Measurements from ENCODE around the gene PDS5A. TPM values are rescaled to one million over a fixed set of nuclear protein-coding genes. Genes with fewer than 3 reads are reported as not detected.

PDS5A gene
- total and polyA plus RNA-seq, 2 of the 13 experiments (the other 11 are each of a cell fraction or from before 2014, with no cell fraction given): 31.8 to 57.0 TPM

GRCh38 chr4:39977489-39978377 is at the start of gene PDS5A (continued):
- TF ChIP-seq ZNF10 (CRISPR knock-in tag; IDR thresholded peaks at IDR 0.05; ENCODE audit: borderline replicate concordance, low read depth): no peak
- TF ChIP-seq ZSCAN20 (CRISPR knock-in tag; IDR thresholded peaks at IDR 0.05; ENCODE audit: borderline replicate concordance): peak; percentile 78; the same call in 1 of the 2 replicates
- TF ChIP-seq FOXC1 (CRISPR knock-in tag; IDR thresholded peaks at IDR 0.05; ENCODE audit: borderline replicate concordance): peak; percentile 84
- TF ChIP-seq SMAD9 (CRISPR knock-in tag; IDR thresholded peaks at IDR 0.05): no peak
- TF ChIP-seq CBX2 (IDR thresholded peaks at IDR 0.05; ENCODE audit: low read depth, low read length): no peak
- TF ChIP-seq CBX2 (CRISPR knock-in tag; IDR thresholded peaks at IDR 0.05; ENCODE audit: low read depth): peak; percentile 87; the same call in 1 of the 2 replicates
- no peak for TF ChIP-seq SNAPC4 (CRISPR knock-in tag; IDR thresholded peaks at IDR 0.05)
- peak; percentile 72; the same call in 1 of the 2 replicates for TF ChIP-seq ZNF33B (CRISPR knock-in tag; IDR thresholded peaks at IDR 0.05)
- TF ChIP-seq ZNF816 (CRISPR knock-in tag; IDR thresholded peaks at IDR 0.05; ENCODE audit: borderline replicate concordance): no peak
- no peak for TF ChIP-seq CREBL2 (CRISPR knock-in tag; IDR thresholded peaks at IDR 0.05; ENCODE audit: borderline replicate concordance)
- TF ChIP-seq ZGPAT (CRISPR knock-in tag; IDR thresholded peaks at IDR 0.05): peak; percentile 81
- TF ChIP-seq MXD3 (CRISPR knock-in tag; IDR thresholded peaks at IDR 0.05): peak; percentile 95
- TF ChIP-seq ZNF256 (CRISPR knock-in tag; conservative IDR thresholded peaks at IDR 0.05): 0 out of 2 replicates have a peak, but pooled peaks have one; percentile 52
- peak in 1 of 2 experiments; percentile 39; a peak in 1 of 4 replicates for TF ChIP-seq NR2F1 (CRISPR knock-in tag; IDR thresholded peaks at IDR 0.05)
- TF ChIP-seq SRSF1 (optimal IDR thresholded peaks at IDR 0.05; ENCODE audit: low read depth, low read length): no peak
- no peak for TF ChIP-seq HMG20B (CRISPR knock-in tag; conservative IDR thresholded peaks at IDR 0.05)
- no peak for TF ChIP-seq ZNF678 (CRISPR knock-in tag; IDR thresholded peaks at IDR 0.05)
- peak; percentile 97 for TF ChIP-seq E2F1 (CRISPR knock-in tag; IDR thresholded peaks at IDR 0.05)
- 0 out of 2 replicates have a peak, but pooled peaks have one; percentile 44 for TF ChIP-seq ZNF83 (CRISPR knock-in tag; IDR thresholded peaks at IDR 0.05; ENCODE audit: borderline replicate concordance)
- no peak for TF ChIP-seq EED (CRISPR knock-in tag; IDR thresholded peaks at IDR 0.05)

Measured in HepG2 (cell line).